ENCODE data around the gene RNU1-3.
"Not testable (repeated sequence)": the region's sequence is repeated elsewhere in the genome, so short reads cannot be mapped to it uniquely, and the experiment has no call there.

Gene RNU1-3

GRCh38 chr1:16651560-16651959 lies 15.2 kb downstream of the RNU1-3 start:
- not testable (repeated sequence) for DNase-seq

- DNase-seq: not testable (repeated sequence)
Measured at GRCh38 chr1:16649960-16650359, 16.8 kb downstream of the RNU1-3 start.

- not testable (repeated sequence) for DNase-seq
Measured at GRCh38 chr1:16649390-16649789, 17.4 kb downstream of the RNU1-3 start.

GRCh38 chr1:16648756-16649155 lies 18.0 kb downstream of the RNU1-3 start:
- DNase-seq: not testable (repeated sequence)

- DNase-seq: not testable (repeated sequence)
Measured at GRCh38 chr1:16648250-16648649, 18.5 kb downstream of the RNU1-3 start.

- not testable (repeated sequence) for DNase-seq
Measured at GRCh38 chr1:16647179-16648176, 19.3 kb downstream of the RNU1-3 start.

GRCh38 chr1:16646716-16647115 lies 20.0 kb downstream of the RNU1-3 start:
- DNase-seq: not testable (repeated sequence)

GRCh38 chr1:16646061-16646664 lies 20.6 kb downstream of the RNU1-3 start:
- DNase-seq: not testable (repeated sequence)

GRCh38 chr1:16645271-16646060 lies 21.3 kb downstream of the RNU1-3 start:
- not testable (repeated sequence) for DNase-seq

- DNase-seq: peak; percentile 92
Measured at GRCh38 chr1:16644482-16645270, 22.1 kb downstream of the RNU1-3 start.

GRCh38 chr1:16644193-16644481 lies 22.6 kb downstream of the RNU1-3 start:
- DNase-seq: no peak

- DNase-seq: not testable (repeated sequence)
Measured at GRCh38 chr1:16643476-16644192, 23.1 kb downstream of the RNU1-3 start.

GRCh38 chr1:16643001-16643411 lies 23.7 kb downstream of the RNU1-3 start:
- DNase-seq: not testable (repeated sequence)

- DNase-seq: not testable (repeated sequence)
Measured at GRCh38 chr1:16642025-16642966, 24.5 kb downstream of the RNU1-3 start.

GRCh38 chr1:16641159-16641975 lies 25.4 kb downstream of the RNU1-3 start:
- not testable (repeated sequence) for DNase-seq

- DNase-seq: not testable (repeated sequence)
Measured at GRCh38 chr1:16639091-16640031, 27.4 kb downstream of the RNU1-3 start.

GRCh38 chr1:16637941-16638778 lies 28.6 kb downstream of the RNU1-3 start:
- DNase-seq: not testable (repeated sequence)

All from NCI-H446 treated with DMSO at 0.1 percent for 48 hours (cell line).